WTC11 (cell line): ENCODE results near the gene ARHGAP8.

Experiments
- CTCF ChIP-seq: fragments of 200-600 bp; IDR thresholded peaks from 2 replicates; pipeline ENCODE4 v1.8.0; 2022; ENCODE audit warnings: antibody characterized with exemption
- ETV6 ChIP-seq: sonication (generic); formaldehyde crosslinking; IDR thresholded peaks from 2 replicates; pipeline ENCODE4 v1.8.1; 2022; ENCODE audit warnings: mild to moderate bottlenecking, missing genetic modification reagents
- RORB ChIP-seq: fragments of 250-450 bp; sonication (Bioruptor Pico); IDR thresholded peaks from 2 replicates; pipeline ENCODE4 v1.9.0; 2021; ENCODE audit warnings: mild to moderate bottlenecking
- SMAD4 ChIP-seq: sonication (generic); formaldehyde crosslinking; IDR thresholded peaks from 2 replicates; pipeline ENCODE4 v1.8.0; 2022; ENCODE audit warnings: mild to moderate bottlenecking, missing genetic modification reagents
- TF ChIP-seq, protein P1 (sequence below): sonication (generic); formaldehyde crosslinking; IDR thresholded peaks from 2 replicates; pipeline ENCODE4 v1.8.1; 2022; ENCODE audit warnings: low read depth, mild to moderate bottlenecking, moderate library complexity, missing genetic modification reagents, borderline replicate concordance
- TF ChIP-seq, protein P2 (sequence below): sonication (generic); formaldehyde crosslinking; IDR thresholded peaks from 2 replicates; pipeline ENCODE4 v1.8.0; 2022; ENCODE audit warnings: mild to moderate bottlenecking, missing genetic modification reagents

DNA sequence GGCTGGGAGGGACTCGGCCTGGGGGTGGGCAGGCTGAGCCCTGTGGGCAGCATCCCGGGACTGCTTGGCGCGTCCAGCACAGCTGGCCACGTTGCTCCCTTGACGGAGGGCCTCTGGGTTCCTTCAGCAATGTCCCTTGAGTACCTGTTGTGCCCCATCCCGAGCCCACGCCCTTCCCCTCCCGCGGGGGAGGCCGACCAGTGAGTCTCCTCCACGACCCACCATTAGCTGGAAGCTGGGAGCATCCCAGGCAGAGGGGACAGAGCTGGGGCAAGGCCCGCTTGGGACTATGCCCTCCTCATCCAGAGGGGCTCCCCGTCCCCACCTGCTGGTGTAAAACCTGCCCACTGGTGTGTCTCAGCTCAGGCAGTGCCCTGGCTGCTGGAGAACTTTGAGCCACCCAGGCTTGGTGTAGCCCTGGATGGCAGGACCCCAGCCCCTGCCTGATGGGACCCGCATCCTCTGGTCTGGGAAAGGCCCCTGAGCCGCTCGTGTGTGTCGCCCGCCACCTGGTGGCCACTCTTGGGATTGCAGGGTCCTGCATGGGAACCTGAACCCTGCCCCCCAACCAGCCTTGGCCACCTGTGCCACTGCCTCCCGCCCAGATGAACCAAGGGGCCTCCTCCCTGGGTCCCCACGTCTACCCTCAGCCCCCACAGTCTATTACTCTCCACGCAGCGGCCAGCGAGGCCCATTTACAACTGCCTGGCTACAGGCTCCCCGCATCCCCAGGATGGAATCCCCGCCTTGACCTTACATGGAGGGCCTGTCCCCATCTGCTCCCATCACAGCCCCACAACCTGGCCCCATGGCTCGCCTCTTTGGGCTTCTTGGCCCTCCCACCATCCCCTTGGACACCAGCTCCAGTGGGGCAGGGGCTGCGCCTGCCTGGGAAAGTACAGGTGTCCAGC is 16.6 kb upstream of the ARHGAP8 start:
- no peak for TF ChIP-seq SMAD4 (CRISPR knock-in tag)
- TF ChIP-seq CTCF: peak; percentile 99
- TF ChIP-seq, protein P1, sequence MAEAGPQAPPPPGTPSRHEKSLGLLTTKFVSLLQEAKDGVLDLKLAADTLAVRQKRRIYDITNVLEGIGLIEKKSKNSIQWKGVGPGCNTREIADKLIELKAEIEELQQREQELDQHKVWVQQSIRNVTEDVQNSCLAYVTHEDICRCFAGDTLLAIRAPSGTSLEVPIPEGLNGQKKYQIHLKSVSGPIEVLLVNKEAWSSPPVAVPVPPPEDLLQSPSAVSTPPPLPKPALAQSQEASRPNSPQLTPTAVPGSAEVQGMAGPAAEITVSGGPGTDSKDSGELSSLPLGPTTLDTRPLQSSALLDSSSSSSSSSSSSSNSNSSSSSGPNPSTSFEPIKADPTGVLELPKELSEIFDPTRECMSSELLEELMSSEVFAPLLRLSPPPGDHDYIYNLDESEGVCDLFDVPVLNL: no peak
- TF ChIP-seq ETV6 (CRISPR knock-in tag): 0 out of 2 replicates have a peak, but pooled peaks have one; percentile 25
- TF ChIP-seq, protein P2, sequence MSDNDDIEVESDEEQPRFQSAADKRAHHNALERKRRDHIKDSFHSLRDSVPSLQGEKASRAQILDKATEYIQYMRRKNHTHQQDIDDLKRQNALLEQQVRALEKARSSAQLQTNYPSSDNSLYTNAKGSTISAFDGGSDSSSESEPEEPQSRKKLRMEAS (CRISPR knock-in tag): no peak
- no peak for TF ChIP-seq RORB (CRISPR knock-in tag)
